Kidney glomerular epithelial cell (primary cell): ENCODE measurements around the gene KRTAP10-11.
"Not testable (repeated sequence)": the region's sequence is repeated elsewhere in the genome, so short reads cannot be mapped to it uniquely, and the experiment has no call there.

ENCODE experiments used
- DNase-seq: peaks from one replicate; lab custom pipeline; 2025; lab: John Stamatoyannopoulos, UW

Gene KRTAP10-11

DNA sequence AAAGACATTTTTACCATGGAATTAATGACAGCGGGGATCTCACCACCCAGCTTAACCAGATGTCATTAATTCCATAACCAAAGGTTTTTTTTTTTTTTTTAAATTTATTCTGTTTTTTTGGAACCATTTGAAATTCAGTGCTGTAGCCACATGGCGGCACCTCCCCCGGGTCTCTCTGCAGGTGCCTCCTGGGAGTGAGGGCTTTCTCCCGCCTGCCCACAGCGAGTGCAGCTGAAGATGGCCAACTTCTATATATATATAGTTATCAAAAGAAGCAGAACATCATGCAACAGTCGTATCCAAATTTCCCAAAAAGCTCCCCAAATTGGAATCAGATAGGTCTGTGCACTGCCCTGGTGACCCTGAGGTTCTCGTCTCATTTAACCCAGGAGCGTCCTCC, 30.7 kb upstream of the KRTAP10-11 start:
- DNase-seq, result no peak

- no peak for DNase-seq
Observed at GRCh38 chr21:44615911-44616590, 30.2 kb upstream of the KRTAP10-11 start.

- no peak for DNase-seq
Observed at GRCh38 chr21:44616591-44616926, 29.7 kb upstream of the KRTAP10-11 start.

DNA sequence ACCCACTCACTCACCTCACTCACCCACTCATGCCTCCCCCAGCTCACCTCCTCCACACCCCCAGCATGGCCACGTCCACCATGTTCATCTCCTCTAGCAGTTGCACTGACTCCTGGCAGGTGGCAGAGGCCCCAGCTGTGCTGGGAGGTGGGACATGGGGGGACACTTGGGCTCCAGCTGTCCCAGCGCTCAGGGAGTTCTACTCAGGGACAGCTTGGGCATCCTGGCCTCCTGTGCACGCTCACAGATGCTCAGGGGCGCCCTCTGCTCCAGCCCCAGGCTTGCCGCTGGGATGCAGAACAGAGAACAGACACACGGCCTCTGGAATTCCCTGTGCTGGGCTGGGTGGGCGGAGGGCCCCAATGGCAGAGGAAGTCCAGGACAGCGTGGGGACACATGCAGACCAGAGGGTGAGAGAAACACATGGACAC, 29.1 kb upstream of the KRTAP10-11 start:
- DNase-seq, result no peak

DNA sequence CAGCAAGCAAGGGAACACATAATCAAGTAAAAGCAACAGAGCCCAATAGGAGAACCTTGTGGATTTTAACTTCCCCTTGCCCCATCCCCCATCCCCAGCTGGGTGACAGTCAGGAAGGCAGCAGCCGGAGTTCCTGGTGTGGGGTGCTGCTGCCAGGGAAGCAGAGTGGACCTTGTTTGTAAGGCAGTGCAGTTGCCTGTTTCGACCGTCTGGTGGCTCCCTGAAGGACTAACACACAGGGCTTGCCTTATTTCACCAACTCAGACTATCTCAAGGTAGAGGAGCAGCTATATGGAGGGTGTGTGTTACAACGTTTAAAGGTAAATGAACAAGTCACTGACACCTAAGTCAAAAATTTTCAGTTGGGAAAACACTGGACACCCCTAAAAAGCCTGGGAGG, 27.7 kb upstream of the KRTAP10-11 start:
- DNase-seq, result no peak

DNA sequence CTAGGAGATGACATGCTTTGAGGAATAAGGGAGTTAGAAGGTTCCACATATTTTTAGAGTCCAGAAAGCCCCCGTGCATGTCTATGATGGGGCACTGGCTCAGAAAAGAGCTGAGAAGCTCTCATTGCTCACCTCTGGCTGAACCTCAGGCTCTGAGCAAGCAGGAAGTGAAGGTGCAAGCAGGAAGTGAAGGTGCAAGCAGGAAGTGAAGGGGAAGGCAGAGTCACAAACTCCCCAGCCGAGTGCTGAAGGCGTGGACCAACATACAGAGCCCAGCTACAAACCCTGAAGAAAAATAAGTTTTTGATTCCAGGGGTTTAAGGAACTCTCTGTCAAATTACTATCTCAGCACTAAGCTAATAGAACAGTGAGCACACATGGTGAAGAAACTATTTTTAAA, 27.3 kb upstream of the KRTAP10-11 start:
- DNase-seq, result no peak

GRCh38 chr21:44619886-44620285, 26.3 kb upstream of the KRTAP10-11 start:
- no peak for DNase-seq

- no peak for DNase-seq
Observed at GRCh38 chr21:44623575-44623974, 22.6 kb upstream of the KRTAP10-11 start.

- DNase-seq, result no peak
Observed at GRCh38 chr21:44625756-44626155, 20.5 kb upstream of the KRTAP10-11 start.

DNA sequence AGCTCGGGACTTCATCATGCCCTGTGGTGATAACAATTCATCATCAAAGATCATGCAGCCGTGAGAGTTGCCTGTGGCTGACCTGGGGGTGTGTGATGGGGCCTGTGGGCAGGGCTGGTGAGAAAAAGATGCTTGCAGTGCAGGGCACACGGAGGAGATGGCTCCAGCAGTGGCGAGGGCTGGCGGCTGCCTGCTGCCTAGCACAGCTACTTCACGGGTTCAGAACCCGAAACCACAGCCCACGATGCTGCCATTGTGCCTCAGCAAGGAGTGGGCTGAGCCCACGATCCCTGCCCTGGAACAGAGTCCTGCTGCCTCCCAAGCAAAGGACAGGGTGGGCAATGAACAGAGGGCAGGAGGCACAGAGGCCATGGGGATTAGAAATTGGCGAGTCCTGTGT, 20.0 kb upstream of the KRTAP10-11 start:
- DNase-seq, result no peak

- no peak for DNase-seq
Observed at GRCh38 chr21:44626673-44627143, 19.5 kb upstream of the KRTAP10-11 start, which contains the start of gene KRTAP10-9. TSS of gene KRTAP10-9 (plus strand) at chr21:44627093. CDS start at chr21:44627172, 79 bp downstream.

- DNase-seq, result not testable (repeated sequence)
Observed at GRCh38 chr21:44627181-44627822, 18.9 kb upstream of the KRTAP10-11 start.

- DNase-seq, result not testable (repeated sequence)
Observed at GRCh38 chr21:44627831-44628233, 18.4 kb upstream of the KRTAP10-11 start.

GRCh38 chr21:44628707-44629391, 17.4 kb upstream of the KRTAP10-11 start:
- no peak for DNase-seq

DNA sequence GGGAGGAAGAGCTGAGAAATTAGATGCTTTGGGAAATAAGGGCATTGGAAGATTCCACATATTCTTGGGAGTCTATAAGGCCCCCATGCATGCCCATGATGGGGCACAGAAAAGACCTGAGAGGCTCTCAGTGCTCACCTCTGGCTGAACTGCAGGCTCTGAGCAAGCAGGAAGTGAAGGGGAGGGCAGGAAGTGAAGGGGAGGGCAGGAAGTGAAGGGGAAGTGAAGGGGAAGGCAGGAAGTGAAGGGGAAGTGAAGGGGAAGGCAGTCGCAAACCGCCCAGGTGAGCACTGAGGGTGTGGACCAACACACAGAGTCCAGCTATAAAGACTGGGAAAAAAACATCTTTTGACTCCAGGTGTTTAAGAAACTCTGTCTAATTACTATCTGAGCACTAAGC, 15.8 kb upstream of the KRTAP10-11 start:
- DNase-seq, result no peak

- no peak for DNase-seq
Observed at GRCh38 chr21:44632067-44632466, 14.1 kb upstream of the KRTAP10-11 start.

DNA sequence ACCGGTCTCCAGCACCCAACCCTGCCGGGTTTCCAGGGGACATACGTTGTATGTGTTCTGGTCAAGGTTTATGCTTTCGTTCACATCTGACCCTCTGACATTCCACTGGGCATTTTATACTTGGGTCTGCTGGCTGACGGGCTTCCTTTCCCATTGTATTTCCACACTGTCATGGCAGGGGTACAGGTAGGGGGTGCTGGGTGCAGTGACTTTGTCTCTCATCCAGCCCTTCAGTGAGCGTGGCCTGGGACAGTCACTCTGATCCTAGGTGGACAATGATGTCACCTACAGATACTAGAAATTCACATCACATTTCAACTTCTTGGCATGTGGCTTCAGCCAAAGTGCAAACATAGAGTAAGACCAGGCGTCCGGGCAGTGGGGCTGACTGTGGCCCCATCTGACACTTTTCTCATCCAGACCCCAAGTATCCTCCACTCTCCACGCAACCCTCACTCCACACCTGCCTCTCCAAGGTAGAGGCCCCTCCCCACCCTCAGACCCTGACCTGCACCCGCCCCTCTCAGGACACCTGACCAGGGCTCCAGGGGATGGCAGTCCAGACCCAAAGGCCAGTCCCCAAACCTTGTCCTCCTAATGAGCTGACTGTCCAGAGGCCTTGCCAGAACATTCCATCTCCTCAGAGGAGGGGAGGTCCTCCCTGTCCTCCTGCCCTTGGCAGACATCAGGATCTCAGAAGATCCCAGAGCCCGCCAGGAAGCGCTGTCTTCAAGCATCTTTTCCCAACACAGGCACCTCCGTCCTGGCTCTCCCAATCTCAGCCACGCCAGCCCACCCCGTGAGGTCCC, 9.8 kb upstream of the KRTAP10-11 start:
- no peak for DNase-seq

DNA sequence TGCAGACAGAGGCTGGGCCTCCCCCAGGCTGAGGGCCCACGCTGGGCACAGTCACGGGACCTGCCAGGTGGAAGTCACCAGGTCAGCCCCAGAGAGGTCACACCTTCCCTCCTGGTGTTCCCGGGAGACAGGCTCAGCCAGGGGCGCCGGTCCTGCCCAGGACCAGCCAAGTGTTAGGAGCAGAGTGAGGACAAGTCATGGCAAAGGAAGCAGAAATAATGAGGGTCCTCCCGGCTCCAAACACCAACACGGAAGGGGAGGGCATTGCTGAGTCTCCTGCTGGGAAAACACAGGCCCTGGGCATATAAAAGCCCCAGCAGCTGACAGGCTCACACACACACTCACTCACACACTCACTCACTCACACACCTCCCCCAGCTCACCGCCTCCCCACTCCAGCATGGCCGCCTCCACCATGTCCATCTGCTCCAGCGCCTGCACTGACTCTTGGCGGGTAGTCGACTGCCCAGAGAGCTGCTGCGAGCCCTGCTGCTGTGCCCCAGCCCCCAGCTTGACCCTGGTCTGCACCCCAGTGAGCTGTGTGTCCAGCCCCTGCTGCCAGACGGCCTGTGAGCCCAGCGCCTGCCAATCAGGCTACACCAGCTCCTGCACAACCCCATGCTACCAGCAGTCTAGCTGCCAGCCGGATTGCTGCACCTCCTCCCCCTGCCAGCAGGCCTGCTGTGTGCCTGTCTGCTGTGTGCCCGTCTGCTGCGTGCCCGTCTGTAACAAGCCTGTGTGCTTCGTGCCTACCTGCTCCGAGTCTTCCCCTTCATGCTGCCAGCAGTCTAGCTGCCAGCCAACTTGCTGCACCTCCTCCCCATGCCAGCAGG, 9.0 kb upstream of the KRTAP10-11 start, which contains the start of gene KRTAP10-10:
Gene KRTAP10-10, plus strand, starts transcription at position 339 of the 833 bp plus-strand sequence. Its CDS starts 62 bp downstream, at position 401.
- DNase-seq, result no peak

DNA sequence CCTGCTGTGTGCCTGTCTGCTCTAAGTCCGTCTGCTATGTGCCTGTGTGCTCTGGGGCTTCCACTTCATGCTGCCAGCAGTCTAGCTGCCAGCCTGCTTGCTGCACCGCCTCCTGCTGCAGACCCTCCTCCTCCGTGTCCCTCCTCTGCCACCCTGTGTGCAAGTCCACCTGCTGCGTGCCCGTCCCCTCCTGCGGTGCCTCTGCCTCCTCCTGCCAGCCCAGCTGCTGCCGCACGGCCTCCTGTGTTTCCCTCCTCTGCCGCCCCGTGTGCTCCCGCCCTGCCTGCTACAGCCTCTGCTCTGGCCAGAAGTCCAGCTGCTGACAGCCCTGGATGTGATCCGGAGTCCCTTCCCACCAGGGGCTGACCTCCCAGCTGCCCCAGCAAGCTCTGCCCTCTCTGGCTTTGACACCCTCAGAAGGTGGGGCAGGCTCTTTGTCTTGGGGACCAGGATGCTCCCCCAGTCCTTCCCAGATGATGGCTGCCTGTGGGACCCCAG, 8.3 kb upstream of the KRTAP10-11 start:
- DNase-seq, result not testable (repeated sequence)

DNA sequence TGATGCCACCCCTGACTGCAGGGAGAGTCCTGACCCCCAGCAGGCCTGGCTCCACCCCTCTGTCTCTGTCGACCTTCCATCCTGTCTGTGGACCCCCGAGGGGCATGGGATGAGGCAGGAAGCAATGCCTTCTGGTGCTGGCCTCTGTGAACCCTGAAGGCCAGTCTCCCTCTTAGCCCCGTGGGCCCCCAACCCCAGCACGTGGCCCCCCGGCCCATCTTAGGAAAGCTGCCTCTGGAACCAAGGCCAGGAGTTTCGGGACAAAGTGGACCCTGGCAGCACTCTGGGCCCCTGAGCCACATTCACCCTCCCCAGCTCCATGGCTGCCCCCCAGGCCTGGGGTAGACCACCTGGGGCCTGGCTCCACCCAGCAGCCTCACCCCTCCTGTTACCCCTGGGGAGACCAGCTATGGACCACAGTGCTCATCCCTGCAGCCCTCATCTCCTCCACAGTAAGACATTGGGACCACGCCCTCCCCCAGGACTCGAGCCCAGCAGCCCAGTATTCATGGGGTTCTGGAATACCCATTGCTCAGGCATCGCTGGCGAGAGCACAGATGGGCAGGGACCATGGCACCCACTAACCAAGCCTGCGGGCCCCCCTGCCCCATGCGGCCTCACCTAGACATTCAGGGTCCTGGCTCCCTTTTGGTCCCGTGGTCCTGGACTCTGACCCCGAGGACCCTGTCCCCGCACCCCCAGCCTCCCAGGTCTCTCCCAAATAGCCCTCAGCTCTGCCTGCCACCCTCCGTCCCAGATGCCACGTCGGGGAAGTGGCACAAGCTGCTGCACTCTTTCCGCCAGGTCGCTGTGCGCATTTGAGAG, 7.5 kb upstream of the KRTAP10-11 start:
- not testable (repeated sequence) for DNase-seq
